Endodermal cell (in vitro differentiated cells): ENCODE data around the gene B2M. TPM values are rescaled to one million over a fixed set of nuclear protein-coding genes. Genes with fewer than 3 reads are reported as not detected.

Experiments used
- DNase-seq: peaks from one replicate; pipeline ENCODE4 v3.0.0-alpha.2; 2017
- H3K27ac ChIP-seq: 2 replicates; pipeline ENCODE4 v1.5.1; 2013; ENCODE audit warnings: mild to moderate bottlenecking, low read depth, low read length, moderate library complexity
- H3K27me3 ChIP-seq: 2 replicates; pipeline ENCODE4 v1.6.1; 2013; ENCODE audit warnings: mild to moderate bottlenecking, low read length, moderate library complexity; ENCODE audit not compliant: insufficient read depth, control insufficient read depth, poor library complexity, severe bottlenecking
- H3K36me3 ChIP-seq: 2 replicates; pipeline ENCODE4 v1.7.0; 2013; ENCODE audit warnings: mild to moderate bottlenecking, low read length, moderate library complexity; ENCODE audit not compliant: control insufficient read depth, insufficient read depth
- H3K4me1 ChIP-seq: one replicate; pipeline ENCODE4 v1.7.0; 2013; ENCODE audit warnings: low read length; ENCODE audit not compliant: control insufficient read depth, insufficient read depth
- H3K4me3 ChIP-seq: 2 replicates; pipeline ENCODE4 v1.5.1; 2013; ENCODE audit warnings: mild to moderate bottlenecking, low read length, moderate library complexity
- H3K9ac ChIP-seq: 2 replicates; pipeline ENCODE4 v1.6.1; 2013; ENCODE audit warnings: mild to moderate bottlenecking, low read length, moderate library complexity; ENCODE audit not compliant: poor library complexity, severe bottlenecking; ENCODE audit errors: extremely low read depth
- H3K9me3 ChIP-seq: 2 replicates; pipeline ENCODE4 v1.6.1; 2013; ENCODE audit warnings: mild to moderate bottlenecking, low read length, moderate library complexity; ENCODE audit not compliant: control insufficient read depth
- H3K27ac Mint-ChIP-seq: 2 replicates; pipeline ENCODE4 v1.8.0; 2020; ENCODE audit warnings: mixed read lengths
- H3K27me3 Mint-ChIP-seq: 2 replicates; pipeline ENCODE4 v1.8.0; 2021; ENCODE audit warnings: mild to moderate bottlenecking, mixed read lengths; ENCODE audit not compliant: insufficient read depth
- H3K36me3 Mint-ChIP-seq: 2 replicates; pipeline ENCODE4 v1.8.0; 2020; ENCODE audit warnings: low read depth, mixed read lengths
- H3K4me1 Mint-ChIP-seq: 2 replicates; pipeline ENCODE4 v1.8.0; 2020; ENCODE audit warnings: mixed read lengths
- H3K4me3 Mint-ChIP-seq: 2 replicates; pipeline ENCODE4 v1.8.0; 2020; ENCODE audit warnings: mild to moderate bottlenecking, moderate library complexity, mixed read lengths
- H3K9me3 Mint-ChIP-seq: 2 replicates; pipeline ENCODE4 v1.8.0; 2020; ENCODE audit warnings: mild to moderate bottlenecking, mixed read lengths
- WGBS, 2 experiments: methylation state at CpG; one replicate each; pipeline versions ENCODE4 v1.1.5 to v1.1.7; 2013; ENCODE audit warnings: missing lambda C conversion rate in 2 of 2, mixed read lengths in 1 of 2; ENCODE audit not compliant: insufficient coverage in 1 of 2, insufficient read length in 1 of 2; 5-methylcytosine and 5-hydroxymethylcytosine counted together
- total RNA-seq, 2 donors: library from RNA; stranded (reverse); fragmentation: NEBNext Ultra II Directional in 1 of 2; extraction: Animal tissue kit (Norgen Biotek cat#: 25700) in 1 of 2; gene quantifications; 2 replicates in 1 of 2; 3 replicates in 1 of 2; pipeline ENCODE4 v1.2.1, GENCODE V29; 2021
- TF ChIP-seq, protein P1 (sequence below): fragments of 200-600 bp; sonication (generic); conservative IDR thresholded peaks from 2 replicates; pipeline ENCODE4 v1.5.0; 2021; ENCODE audit warnings: antibody characterized with exemption, mild to moderate bottlenecking

Gene B2M
- total RNA-seq, 2 donors from 2014 or later: 66.5 to 74.3 TPM

GRCh38 chr15:44692659-44693058 is 18.7 kb upstream of the B2M start:
- peaks cover 3% of the 10 kb centered on the region for H3K4me1 Mint-ChIP-seq
- H3K9me3 Mint-ChIP-seq: peaks cover 18% of the 10 kb centered on the region
- 91 to 100% methylated on average over 1 of the region's 1 CpG for WGBS, 2 experiments
- no peaks in the 10 kb centered on the region for H3K4me1 ChIP-seq
- H3K27ac ChIP-seq: no peak overlapping the region
- H3K27me3 Mint-ChIP-seq: peaks cover 7% of the 10 kb centered on the region
- no peaks in the 10 kb centered on the region for H3K9me3 ChIP-seq
- no peak for DNase-seq
- H3K36me3 ChIP-seq: no peaks in the 10 kb centered on the region
- no peak overlapping the region for H3K27ac Mint-ChIP-seq
- no peaks in the 10 kb centered on the region for H3K27me3 ChIP-seq
- H3K4me3 Mint-ChIP-seq: no peak overlapping the region
- H3K9ac ChIP-seq: no peak overlapping the region
- TF ChIP-seq, protein P1, sequence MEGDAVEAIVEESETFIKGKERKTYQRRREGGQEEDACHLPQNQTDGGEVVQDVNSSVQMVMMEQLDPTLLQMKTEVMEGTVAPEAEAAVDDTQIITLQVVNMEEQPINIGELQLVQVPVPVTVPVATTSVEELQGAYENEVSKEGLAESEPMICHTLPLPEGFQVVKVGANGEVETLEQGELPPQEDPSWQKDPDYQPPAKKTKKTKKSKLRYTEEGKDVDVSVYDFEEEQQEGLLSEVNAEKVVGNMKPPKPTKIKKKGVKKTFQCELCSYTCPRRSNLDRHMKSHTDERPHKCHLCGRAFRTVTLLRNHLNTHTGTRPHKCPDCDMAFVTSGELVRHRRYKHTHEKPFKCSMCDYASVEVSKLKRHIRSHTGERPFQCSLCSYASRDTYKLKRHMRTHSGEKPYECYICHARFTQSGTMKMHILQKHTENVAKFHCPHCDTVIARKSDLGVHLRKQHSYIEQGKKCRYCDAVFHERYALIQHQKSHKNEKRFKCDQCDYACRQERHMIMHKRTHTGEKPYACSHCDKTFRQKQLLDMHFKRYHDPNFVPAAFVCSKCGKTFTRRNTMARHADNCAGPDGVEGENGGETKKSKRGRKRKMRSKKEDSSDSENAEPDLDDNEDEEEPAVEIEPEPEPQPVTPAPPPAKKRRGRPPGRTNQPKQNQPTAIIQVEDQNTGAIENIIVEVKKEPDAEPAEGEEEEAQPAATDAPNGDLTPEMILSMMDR: no peak
- H3K36me3 Mint-ChIP-seq: no peaks in the 10 kb centered on the region
- H3K4me3 ChIP-seq: no peak overlapping the region

- Histone ChIP-seq H3K9ac (no peak overlapping the region), H3K27ac (no peak overlapping the region), H3K27me3 (no peaks in the 10 kb centered on the region), H3K36me3 (no peaks in the 10 kb centered on the region), H3K4me3 (no peak overlapping the region), H3K4me1 (no peaks in the 10 kb centered on the region), H3K9me3 (no peaks in the 10 kb centered on the region)
- Mint-ChIP-seq H3K36me3 (no peaks in the 10 kb centered on the region), H3K9me3 (peaks cover 2% of the 10 kb centered on the region), H3K4me3 (no peak overlapping the region), H3K4me1 (peaks cover 3% of the 10 kb centered on the region), H3K27ac (no peak overlapping the region), H3K27me3 (peaks cover 4% of the 10 kb centered on the region)
- DNase-seq: no peak
- WGBS, 2 experiments: 91 to 94% methylated on average over 2 to 4 of the region's 4 CpGs
- TF ChIP-seq, protein P1: no peak
Observed at GRCh38 chr15:44694416-44694815, 16.9 kb upstream of the B2M start.

GRCh38 chr15:44695294-44695693 is 16.0 kb upstream of the B2M start:
- WGBS, 2 experiments: 89 to 99% methylated on average over 3 of the region's 3 CpGs
- Histone ChIP-seq H3K4me1 (no peaks in the 10 kb centered on the region), H3K27ac (no peak overlapping the region), H3K36me3 (no peaks in the 10 kb centered on the region), H3K27me3 (no peaks in the 10 kb centered on the region), H3K4me3 (no peak overlapping the region), H3K9me3 (no peaks in the 10 kb centered on the region), H3K9ac (no peak overlapping the region)
- DNase-seq: no peak
- H3K4me1 Mint-ChIP-seq: peaks cover 3% of the 10 kb centered on the region
- peaks cover 9% of the 10 kb centered on the region for H3K27me3 Mint-ChIP-seq
- TF ChIP-seq, protein P1: no peak
- H3K36me3 Mint-ChIP-seq: no peaks in the 10 kb centered on the region
- H3K27ac Mint-ChIP-seq: no peak overlapping the region
- H3K9me3 Mint-ChIP-seq: no peaks in the 10 kb centered on the region
- H3K4me3 Mint-ChIP-seq: no peak overlapping the region
